Activated naive CD4-positive, alpha-beta T cell treated with anti-CD3 and anti-CD28 coated beads, Interleukin-2, amount 50 U/mL, for 72 hours (primary cell): Measurements from ENCODE around the gene NOTCH1. TPM values are rescaled to one million over a fixed set of nuclear protein-coding genes. Genes with fewer than 3 reads are reported as not detected.
"Not testable (repeated sequence)": the region's sequence is repeated elsewhere in the genome, so short reads cannot be mapped to it uniquely, and the experiment has no call there.

ENCODE experiments used
- ATAC-seq, 2 donors: fragments of 150-1000 bp; cut with Tn5 transposase; 2 replicates each; pipeline ENCODE4 v1.10.0; 2021; ENCODE audit warnings: mild to moderate bottlenecking in 2 of 2, moderate library complexity in 2 of 2
- DNase-seq, 2 donors: peaks; one replicate each; pipeline ENCODE4 v3.0.0; 2021 to 2022; ENCODE audit warnings: low spot score in 2 of 2
- H3K27ac Mint-ChIP-seq, 2 donors: one replicate each; pipeline ENCODE4 v1.8.0; 2022; ENCODE audit warnings: mild to moderate bottlenecking in 2 of 2, mixed read lengths in 2 of 2
- H3K36me3 Mint-ChIP-seq, 2 donors: one replicate each; pipeline ENCODE4 v1.8.0; 2022; ENCODE audit warnings: mixed read lengths in 2 of 2
- H3K9me3 Mint-ChIP-seq, 2 donors: one replicate each; pipeline ENCODE4 v1.8.0; 2022; ENCODE audit warnings: mixed read lengths in 2 of 2
- total RNA-seq, 2 donors: library from RNA; stranded (reverse); gene quantifications; one replicate each; pipeline ENCODE4 v1.2.3, GENCODE V29; 2022

NOTCH1 gene
- total RNA-seq, 2 donors from 2014 or later: 76.4 to 85.5 TPM

DNA sequence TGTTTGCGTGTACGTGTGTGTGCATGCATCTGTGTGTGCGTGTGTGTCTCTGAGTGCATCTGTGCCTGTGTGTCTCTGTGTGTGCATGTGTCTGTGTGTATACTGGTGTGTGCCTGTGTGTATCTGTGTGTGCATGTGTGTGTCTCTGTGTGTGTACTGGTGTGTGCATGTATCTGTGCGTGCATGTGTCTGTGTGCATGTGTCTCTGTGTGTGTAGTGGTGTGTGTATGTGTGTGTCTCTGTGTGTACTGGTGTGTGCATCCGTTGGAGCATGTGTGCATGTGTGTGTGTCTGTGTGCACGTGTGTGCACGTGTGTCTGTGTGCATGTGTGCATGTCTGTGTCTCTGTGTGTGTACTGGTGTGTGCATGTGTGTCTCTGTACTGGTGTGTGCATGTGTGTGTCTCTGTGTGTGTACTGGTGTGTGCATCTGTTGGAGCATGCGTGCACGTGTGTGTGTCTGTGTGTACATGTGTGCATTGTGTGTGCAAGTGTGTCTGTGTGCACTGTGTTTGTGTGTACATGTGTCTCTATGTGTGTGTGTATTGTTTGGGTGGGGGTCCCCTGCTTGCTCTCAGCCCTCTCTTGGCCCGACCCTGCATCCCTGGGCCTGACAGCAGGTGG is 23.8 kb upstream of the NOTCH1 start:
- Mint-ChIP-seq H3K9me3 (peaks cover 0 to 6% of the 10 kb centered on the region in 2 donors), H3K27ac (no peak overlapping the region), H3K36me3 (no peaks in the 10 kb centered on the region)
- no peak for DNase-seq
- ATAC-seq: no peak

DNA sequence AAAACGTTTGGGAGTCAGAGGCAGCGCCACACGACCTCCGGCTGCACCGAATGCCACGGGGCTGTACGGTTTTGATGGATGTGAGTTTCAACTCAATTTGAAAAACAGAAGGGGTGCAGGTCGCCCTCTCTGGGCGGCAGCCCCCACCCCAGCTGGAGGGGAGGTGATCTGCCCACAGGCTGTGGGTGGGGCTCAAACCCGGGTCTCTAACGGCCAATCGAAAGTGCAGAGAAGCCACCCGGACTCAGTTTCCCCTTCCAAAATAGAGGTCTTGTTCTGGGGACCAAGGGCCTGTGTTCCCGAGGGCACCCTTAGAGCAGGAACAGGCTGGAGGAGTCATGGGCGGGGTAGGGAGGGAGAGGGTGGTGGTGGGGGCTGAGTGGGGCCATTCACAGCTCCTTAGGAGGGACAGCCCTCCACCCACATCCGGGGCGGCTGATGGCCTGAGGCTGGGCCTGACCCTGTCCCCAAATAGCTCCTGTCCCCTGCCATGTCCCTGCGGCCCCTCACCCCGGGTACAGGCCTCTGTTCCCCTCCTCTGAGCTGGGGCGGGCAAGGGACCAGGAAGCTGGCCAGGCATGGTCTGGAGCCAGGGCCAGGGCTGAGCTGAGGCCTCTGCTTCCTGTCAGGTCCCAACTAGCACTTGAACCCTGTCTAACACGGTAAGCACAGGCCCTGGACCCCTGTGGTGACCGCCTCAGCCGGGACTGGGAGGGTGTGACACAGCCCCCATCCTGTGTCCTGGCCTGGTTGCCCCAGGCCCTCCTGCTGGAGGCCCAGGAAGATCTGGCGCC is 22.6 kb upstream of the NOTCH1 start:
- DNase-seq: no peak
- Mint-ChIP-seq H3K27ac (no peak overlapping the region), H3K36me3 (no peaks in the 10 kb centered on the region), H3K9me3 (peaks cover 0 to 6% of the 10 kb centered on the region in 2 donors)
- no peak for ATAC-seq

DNA sequence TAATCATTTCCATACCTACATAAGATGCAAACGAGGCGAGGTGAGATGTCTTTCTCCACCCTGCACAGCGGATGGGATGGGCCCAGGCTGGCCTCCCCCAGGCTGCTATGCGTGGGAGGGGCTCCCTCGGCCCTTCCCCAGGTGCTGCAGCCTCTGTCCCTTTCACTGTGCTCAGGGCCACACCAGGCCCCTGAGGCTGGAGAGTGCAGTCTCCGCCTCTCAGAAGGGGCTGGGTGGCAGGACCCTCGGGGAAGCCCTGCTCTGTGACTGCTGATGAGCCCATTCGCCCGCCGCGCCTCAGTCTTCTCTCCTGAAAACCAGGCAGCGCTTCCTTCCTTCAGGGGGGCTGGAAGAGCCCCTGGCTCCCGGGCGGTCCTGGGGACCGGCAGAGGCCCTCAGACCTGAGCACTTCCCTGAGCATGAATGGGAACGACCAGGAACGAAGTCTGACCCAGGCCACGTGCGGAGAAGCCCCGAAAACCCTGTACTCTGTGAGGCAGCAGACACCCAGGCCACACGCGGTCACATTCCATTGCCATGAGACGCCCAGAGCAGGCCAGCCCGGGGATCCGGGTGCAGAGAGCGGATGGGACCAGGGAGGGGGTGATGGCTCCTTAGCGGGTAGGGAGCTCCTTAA is 21.9 kb upstream of the NOTCH1 start:
- Mint-ChIP-seq H3K9me3 (peaks cover 0 to 6% of the 10 kb centered on the region in 2 donors), H3K27ac (no peak overlapping the region), H3K36me3 (no peaks in the 10 kb centered on the region)
- DNase-seq (no peak), ATAC-seq (no peak)

DNA sequence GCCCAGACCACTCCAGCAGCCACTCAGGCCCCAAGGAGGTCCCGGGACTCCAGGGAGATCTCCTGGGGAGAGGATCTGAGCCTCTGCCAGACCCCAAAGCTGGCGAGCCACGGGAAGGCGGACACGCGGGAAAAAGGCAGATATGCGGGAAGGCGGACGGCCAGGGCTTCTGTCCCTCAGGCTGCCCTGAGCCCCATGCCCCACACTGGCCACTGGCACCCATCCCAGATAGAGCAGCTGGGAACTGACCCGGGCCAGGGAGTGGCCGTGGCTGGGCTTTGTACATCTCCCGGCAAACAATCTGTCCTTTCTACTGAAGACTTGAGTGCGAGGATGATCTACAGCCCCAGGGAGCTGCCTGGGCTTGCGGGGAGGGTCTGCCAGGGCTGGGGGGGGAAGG is 21.1 kb upstream of the NOTCH1 start:
- H3K9me3 Mint-ChIP-seq: peaks cover 0 to 6% of the 10 kb centered on the region in 2 donors
- no peaks in the 10 kb centered on the region for H3K36me3 Mint-ChIP-seq
- ATAC-seq: no peak
- DNase-seq: no peak
- H3K27ac Mint-ChIP-seq: no peak overlapping the region

DNA sequence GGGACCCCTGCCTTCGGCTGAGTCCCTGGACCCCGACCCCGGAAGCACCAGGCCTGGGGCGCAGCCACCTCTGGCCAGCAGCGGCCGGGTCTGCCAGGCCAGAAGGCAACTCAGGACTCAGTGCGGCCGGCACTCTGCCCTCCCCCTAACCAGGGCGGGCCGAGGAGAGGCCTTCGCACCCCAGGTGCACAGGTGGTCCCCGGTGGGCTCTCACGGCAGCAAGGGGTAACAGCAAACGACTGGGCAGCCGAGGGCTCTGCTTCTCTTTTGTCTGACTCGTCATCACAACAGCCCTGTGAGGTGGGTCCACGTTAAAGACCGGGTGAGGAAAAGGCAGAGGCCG is 20.7 kb upstream of the NOTCH1 start:
- Mint-ChIP-seq H3K9me3 (peaks cover 0 to 6% of the 10 kb centered on the region in 2 donors), H3K36me3 (no peaks in the 10 kb centered on the region), H3K27ac (no peak overlapping the region)
- no peak for DNase-seq
- ATAC-seq: no peak

DNA sequence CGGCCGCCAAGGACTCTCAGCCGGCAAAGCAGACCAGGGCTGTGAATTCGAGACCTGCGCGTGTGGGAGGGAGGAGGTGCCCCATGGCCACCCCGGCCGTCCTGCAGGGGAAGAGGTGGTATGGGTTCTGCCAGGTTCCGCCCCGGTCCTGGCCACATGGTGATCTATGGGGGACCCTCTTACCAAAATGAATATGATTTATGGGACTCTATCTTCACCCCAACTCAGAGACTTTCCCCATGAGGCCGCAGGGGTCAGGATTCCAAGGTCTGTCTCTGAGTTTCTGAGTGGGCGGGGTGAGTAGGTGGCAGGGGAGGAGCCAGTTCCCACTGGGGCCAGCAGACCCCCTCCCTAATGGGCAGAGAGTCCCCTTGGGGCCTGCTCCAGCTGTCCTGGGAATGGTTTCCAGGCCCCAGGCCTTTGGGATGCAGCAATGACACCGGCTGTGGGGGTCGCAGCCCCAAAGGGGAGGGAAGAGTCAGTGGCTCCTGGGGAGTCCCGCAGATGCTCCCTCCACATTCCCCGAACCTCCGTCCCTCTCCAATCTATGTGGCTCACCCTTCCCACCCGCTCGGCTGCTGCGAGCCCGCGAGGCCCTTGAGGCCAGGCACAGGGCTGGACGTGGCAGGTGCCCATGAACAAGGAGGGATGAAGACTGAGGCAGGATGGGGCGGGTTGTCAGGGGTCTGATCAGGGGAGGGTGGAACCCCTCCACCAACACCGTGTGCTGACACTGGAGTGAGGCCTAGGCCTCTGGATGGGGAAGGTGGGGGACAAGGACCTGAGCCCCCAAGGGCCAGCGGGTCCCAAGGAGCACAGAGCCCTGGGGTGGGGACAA is 20.1 kb upstream of the NOTCH1 start:
- Mint-ChIP-seq H3K27ac (peak overlapping the region in 1 of 2 donors; percentile 44), H3K9me3 (peaks cover 0 to 6% of the 10 kb centered on the region in 2 donors), H3K36me3 (no peaks in the 10 kb centered on the region)
- ATAC-seq: no peak
- no peak for DNase-seq

DNA sequence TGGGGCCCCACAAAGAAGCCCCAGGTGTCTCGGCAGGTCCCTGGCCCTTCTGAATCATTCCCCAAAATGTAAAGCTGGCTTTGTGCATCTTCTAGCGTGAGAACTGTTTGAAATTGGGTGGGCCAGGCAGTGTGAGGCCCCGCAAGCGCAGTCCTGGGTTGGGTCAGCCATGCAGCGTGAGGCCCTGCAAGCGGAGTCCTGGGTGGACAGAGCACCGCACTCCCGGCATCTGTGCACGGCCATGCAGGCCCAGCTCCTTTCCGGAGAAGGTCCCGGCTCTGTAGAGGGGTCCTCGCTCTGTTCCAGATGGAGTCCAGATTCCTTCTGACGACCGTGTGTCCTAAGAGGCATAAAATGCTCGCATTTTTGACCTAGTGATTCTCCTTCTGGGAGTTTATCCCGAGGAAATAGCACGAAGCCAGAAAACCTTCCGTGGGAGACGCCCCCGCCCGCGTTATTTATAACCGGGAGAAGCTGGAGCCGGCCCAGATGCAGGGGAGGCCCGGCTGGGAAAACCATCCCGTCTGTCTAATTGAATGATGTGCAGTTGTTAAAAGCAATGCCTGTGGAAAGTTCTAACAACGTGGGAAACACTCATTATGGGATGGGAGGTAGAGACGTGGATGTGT is 19.4 kb upstream of the NOTCH1 start:
- ATAC-seq (no peak), DNase-seq (no peak)
- Mint-ChIP-seq H3K36me3 (no peaks in the 10 kb centered on the region), H3K27ac (no peak overlapping the region), H3K9me3 (peaks cover 0 to 6% of the 10 kb centered on the region in 2 donors)

DNA sequence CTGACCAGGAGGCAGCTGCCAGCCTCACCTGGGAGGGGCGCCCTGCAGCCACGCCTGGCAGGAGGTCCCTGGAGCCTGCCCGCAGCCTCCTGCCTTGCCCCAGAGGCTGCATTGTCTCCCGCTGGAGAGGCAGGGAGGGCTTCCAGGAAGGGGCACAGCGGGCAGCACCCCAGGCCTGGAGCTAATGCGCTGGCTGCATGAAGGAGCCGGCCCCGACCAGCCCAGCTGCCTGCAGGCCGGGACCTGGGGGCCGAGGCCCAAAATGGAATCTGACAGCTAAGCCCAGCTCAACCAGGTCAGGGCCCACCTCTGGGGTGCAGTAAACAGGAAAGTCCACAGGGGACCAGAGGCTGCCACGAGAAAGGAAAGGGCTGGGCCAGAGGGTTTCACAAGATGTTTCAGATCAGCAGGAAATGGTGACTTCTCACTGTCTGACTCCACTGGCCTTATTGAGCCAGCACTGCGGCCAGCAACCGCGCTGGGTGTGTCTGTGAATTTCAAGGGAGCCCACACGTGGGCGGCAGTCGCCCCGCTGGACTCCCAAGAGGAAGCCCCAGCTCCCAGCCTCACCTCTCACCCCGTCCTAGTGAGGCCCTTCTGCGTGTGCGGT is 18.6 kb upstream of the NOTCH1 start:
- H3K27ac Mint-ChIP-seq: no peak overlapping the region
- peak in 1 of 2 donors; percentile 26 for ATAC-seq
- peaks cover 0 to 2% of the 10 kb centered on the region in 2 donors for H3K9me3 Mint-ChIP-seq
- H3K36me3 Mint-ChIP-seq: no peaks in the 10 kb centered on the region
- no peak for DNase-seq

DNA sequence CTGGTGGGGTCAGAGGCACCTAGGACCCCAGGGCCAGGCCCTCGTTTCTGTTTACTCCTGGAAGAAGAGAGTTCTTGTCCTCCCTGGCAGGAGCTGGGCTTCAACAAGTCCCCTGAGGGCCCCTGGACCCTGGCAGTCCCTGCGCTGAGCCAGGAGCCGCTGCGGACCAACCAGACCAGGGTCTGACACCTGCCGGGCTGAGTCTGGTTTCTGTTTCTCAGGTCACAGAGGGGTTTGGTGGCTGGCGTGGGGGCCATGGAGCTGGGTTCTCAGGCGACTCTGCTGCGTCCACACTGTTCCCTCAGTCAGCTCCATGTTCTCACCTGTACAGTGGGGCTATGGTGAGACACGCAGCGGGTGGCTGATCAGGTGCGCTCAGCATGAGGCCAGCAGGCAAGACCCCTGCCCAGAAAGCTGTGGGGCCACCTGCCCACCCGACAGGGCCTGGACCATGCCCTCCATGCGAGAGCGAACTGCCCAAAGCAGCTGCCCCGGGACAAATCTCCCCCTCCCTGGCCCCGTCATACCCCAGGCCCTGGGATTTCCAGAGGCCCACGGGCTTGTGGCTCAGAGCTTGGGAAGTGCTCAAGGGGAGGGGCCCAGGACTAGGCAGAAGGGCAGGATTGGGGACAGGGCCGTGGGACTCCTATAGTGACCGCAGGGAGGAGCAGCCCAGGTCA is 17.9 kb upstream of the NOTCH1 start:
- H3K27ac Mint-ChIP-seq: no peak overlapping the region
- H3K9me3 Mint-ChIP-seq: peaks cover 0 to 3% of the 10 kb centered on the region in 2 donors
- ATAC-seq (no peak), DNase-seq (no peak)
- H3K36me3 Mint-ChIP-seq: peaks cover 0 to 4% of the 10 kb centered on the region in 2 donors

DNA sequence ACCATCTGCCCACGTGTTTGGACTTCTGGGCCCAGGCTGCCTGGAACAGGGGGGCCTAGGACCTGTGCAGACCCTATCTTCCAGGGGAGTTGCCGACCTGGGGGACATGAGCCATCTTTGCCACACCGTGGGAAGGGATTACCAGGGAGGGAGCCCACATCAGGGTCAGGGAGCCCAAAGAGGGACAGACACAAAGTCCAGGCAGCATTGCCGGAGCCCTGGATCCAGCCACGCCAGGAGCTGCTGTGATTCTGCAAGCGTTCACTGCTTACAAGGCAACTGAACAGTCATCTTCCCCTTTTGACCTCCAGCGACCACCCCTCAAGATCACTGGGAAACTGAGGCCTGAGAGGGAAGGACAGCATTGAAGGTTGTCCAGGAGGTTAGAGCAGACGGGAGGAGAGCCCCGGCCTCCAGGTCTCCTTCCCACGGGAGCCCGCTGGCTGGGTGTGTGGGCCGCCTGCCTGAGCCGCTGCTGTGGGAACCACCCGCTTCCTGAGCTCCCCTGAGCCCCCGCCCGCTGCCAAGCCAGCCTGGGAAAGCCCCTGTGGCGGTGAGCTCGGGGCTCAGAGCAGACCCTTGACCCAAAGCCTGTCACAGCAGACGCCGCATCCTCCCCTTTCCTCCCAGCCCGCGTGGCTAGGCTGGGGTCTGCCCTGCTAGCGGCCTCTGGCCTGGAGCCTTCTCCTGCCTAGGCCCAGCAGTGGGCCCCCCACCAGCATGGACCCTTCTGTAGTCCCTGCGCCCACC is 17.1 kb upstream of the NOTCH1 start:
- peaks cover 0 to 8% of the 10 kb centered on the region in 2 donors for H3K36me3 Mint-ChIP-seq
- H3K27ac Mint-ChIP-seq: no peak overlapping the region
- H3K9me3 Mint-ChIP-seq: peaks cover 0 to 7% of the 10 kb centered on the region in 2 donors
- no peak for DNase-seq
- ATAC-seq: no peak

DNA sequence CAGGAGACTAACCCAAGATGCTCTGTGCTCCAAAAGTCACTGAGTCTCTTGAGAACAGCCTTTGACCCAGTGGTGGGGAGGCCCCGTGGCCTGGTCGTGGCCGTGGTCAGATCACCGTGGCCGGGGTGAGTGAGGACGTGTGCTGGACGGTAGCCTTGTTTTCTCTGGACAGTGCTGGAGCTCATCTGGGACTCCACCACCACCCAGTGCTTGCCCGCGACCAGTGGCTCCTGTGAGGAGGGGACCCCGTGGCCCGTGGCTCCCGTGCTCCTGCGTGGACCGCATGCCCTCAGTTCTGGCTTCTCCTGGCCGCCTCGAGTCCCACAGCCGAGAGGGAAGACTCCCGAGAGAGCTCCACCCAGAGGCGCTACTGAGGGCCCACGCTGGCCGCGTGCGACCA is 15.9 kb upstream of the NOTCH1 start:
- Mint-ChIP-seq H3K27ac (no peak overlapping the region), H3K36me3 (peaks cover 0 to 8% of the 10 kb centered on the region in 2 donors), H3K9me3 (peaks cover 0 to 7% of the 10 kb centered on the region in 2 donors)
- no peak for DNase-seq
- ATAC-seq: no peak

DNA sequence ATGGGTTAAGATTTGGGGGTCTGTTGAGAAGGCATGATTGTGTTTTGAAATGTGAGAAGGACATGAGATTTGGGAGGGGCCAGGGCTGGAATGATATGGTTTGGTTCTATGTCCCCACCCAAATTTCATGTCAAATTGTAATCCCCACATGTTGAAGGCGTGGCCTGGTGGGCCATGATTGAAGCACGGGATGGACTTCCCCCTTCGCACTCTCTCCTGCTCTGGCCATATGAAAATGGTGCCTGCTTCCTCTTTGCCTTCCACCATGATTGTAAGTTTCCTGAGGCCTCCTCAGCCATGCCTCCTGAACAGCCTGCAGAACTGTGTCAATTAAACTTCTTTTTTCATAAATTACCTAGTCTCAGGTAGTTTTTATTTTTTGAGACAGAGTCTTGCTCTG is 14.7 kb upstream of the NOTCH1 start:
- Mint-ChIP-seq H3K9me3 (peaks cover 0 to 7% of the 10 kb centered on the region in 2 donors), H3K36me3 (peaks cover 0 to 8% of the 10 kb centered on the region in 2 donors), H3K27ac (no peak overlapping the region)
- no peak for ATAC-seq
- DNase-seq: no peak

DNA sequence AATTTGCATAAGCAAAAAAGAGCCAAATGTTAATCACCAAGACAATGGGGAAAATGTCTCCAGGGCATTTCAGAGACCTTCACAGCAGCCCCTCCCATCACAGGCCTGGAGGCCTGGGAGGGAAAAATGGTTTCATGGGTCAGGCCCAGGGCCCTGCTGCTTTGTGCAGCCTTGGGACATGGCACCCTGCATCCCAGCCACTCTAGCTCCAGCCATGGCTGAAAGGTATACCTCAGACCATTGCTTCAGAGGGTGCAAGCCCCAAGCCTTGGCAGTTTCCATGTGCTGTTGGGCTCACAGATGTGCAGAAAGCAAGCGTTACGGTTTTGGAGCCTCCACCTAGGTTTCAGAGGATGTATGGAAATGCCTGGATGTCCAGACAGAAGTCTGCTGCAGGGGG is 13.5 kb upstream of the NOTCH1 start:
- H3K9me3 Mint-ChIP-seq, H3K36me3 Mint-ChIP-seq, H3K27ac Mint-ChIP-seq, ATAC-seq, DNase-seq: not testable (repeated sequence)

DNA sequence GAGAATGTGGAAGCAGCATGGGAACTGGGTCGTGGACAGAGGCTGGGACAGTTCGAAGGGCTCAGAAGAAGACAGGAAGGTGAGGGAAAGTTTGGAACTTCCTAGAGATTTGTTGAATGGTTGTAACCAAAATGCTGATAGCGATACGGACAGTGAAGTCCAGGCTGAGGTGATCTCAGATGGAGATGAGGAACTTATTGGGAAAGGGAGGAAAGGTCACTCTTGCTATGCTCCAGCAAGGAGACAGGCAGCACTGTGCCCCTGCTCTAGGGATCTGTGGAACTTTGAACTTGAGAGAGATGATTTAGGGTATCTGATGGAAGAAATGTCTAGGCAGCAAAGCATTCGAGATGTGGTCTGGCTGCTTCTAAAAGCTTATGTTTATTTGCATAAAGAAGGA is 13.0 kb upstream of the NOTCH1 start:
- DNase-seq, H3K27ac Mint-ChIP-seq, ATAC-seq, H3K9me3 Mint-ChIP-seq, H3K36me3 Mint-ChIP-seq: not testable (repeated sequence)

DNA sequence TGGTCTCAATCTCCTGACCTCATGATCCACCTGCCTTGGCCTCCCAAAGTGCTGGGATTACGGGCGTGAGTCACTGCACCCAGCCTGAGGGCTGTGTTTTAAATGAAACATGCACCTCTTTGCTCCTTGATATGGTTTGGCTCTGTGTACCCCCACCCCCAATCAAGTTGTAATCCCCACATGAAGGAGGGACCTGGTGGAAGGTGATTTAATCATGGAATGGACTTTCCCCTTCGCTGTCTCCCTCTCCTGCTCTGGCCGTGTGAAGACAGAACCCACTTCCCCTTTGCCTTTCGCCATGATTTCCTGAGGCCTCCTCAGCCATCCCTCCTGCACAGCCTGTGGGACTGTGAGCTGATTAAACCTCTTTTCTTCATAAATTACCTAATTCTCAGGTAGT is 12.5 kb upstream of the NOTCH1 start:
- Mint-ChIP-seq H3K9me3 (peaks cover 0 to 7% of the 10 kb centered on the region in 2 donors), H3K36me3 (peaks cover 0 to 8% of the 10 kb centered on the region in 2 donors), H3K27ac (no peak overlapping the region)
- ATAC-seq (peak in 1 of 2 donors; percentile 39), DNase-seq (no peak)
